C4-2B (cell line): ENCODE results near the gene BLACAT1.

ENCODE experiments used
- H3K27ac ChIP-seq: fragments of 450-650 bp; 2 replicates; pipeline ENCODE4 v1.5.1; 2017
- CTCF ChIP-seq: fragments of 450-650 bp; conservative IDR thresholded peaks from 2 replicates; pipeline ENCODE4 v1.5.1; 2017; ENCODE audit warnings: mild to moderate bottlenecking
- ZFX ChIP-seq: fragments of 450-650 bp; IDR thresholded peaks from 2 replicates; pipeline ENCODE4 v1.6.1; 2017

Gene BLACAT1

GRCh38 chr1:205441318-205441633 lies 14.6 kb downstream of the BLACAT1 start:
- no peak overlapping the region for H3K27ac ChIP-seq
- TF ChIP-seq ZFX (no peak), CTCF (no peak)

- TF ChIP-seq CTCF: no peak
- TF ChIP-seq ZFX: no peak
- H3K27ac ChIP-seq: no peak overlapping the region
These were observed 15.1 kb downstream of the BLACAT1 start for GRCh38 chr1:205440476-205441317.

- TF ChIP-seq CTCF: no peak
- TF ChIP-seq ZFX: no peak
- H3K27ac ChIP-seq: no peak overlapping the region
These were observed 15.7 kb downstream of the BLACAT1 start for GRCh38 chr1:205440121-205440475.

GRCh38 chr1:205438213-205439158 lies 17.4 kb downstream of the BLACAT1 start:
- no peak overlapping the region for H3K27ac ChIP-seq
- TF ChIP-seq ZFX: no peak
- TF ChIP-seq CTCF: no peak; the same call in 1 of the 2 replicates

GRCh38 chr1:205437570-205437969 lies 18.3 kb downstream of the BLACAT1 start:
- TF ChIP-seq CTCF (no peak), ZFX (no peak)

GRCh38 chr1:205436776-205437410 lies 19.0 kb downstream of the BLACAT1 start:
- TF ChIP-seq ZFX (no peak), CTCF (no peak)
- no peak overlapping the region for H3K27ac ChIP-seq

More at GRCh38 chr1:205437570-205437969, 18.3 kb downstream of the BLACAT1 start:
- H3K27ac ChIP-seq: no peak overlapping the region
